Measurements from ENCODE around the gene KMO.

DNA sequence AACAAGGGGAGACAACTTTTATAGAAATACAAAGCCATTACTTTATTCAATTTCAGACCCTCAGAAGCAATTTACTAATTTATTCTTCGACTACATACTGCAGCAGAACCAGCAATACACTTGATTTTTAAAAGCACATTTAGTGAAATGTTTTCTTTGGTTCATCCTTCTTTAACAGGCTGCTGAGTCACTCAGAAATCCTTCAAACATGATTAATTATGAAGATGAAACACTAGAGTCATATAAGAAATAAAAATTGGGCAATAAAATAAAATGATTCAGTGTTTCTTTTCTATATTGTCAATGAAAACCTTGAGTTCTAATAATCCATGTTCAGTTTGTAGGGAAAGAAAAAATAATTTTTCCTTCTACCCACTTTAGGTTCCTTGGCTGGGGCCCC, 61.0 kb downstream of the KMO start:
- TF ChIP-seq, protein P1, sequence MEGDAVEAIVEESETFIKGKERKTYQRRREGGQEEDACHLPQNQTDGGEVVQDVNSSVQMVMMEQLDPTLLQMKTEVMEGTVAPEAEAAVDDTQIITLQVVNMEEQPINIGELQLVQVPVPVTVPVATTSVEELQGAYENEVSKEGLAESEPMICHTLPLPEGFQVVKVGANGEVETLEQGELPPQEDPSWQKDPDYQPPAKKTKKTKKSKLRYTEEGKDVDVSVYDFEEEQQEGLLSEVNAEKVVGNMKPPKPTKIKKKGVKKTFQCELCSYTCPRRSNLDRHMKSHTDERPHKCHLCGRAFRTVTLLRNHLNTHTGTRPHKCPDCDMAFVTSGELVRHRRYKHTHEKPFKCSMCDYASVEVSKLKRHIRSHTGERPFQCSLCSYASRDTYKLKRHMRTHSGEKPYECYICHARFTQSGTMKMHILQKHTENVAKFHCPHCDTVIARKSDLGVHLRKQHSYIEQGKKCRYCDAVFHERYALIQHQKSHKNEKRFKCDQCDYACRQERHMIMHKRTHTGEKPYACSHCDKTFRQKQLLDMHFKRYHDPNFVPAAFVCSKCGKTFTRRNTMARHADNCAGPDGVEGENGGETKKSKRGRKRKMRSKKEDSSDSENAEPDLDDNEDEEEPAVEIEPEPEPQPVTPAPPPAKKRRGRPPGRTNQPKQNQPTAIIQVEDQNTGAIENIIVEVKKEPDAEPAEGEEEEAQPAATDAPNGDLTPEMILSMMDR (IDR thresholded peaks at IDR 0.05) = no peak
- no peak for TF ChIP-seq POLR2AphosphoS5 (IDR thresholded peaks at IDR 0.05)
